WTC11 (cell line): ENCODE measurements around the gene WNK2.

ENCODE experiments used
- CREB1 ChIP-seq: sonication (generic); formaldehyde crosslinking; IDR thresholded peaks from 2 replicates; pipeline ENCODE4 v1.8.0; 2023; ENCODE audit warnings: mild to moderate bottlenecking, missing genetic modification reagents
- PRDM15 ChIP-seq: sonication (generic); formaldehyde crosslinking; IDR thresholded peaks from 2 replicates; pipeline ENCODE4 v1.8.0; 2022; ENCODE audit warnings: missing genetic modification reagents
- TF ChIP-seq, protein P1 (sequence below): fragments of 250-450 bp; sonication (Bioruptor Pico); IDR thresholded peaks from 2 replicates; pipeline ENCODE4 v2.1.2; 2022; ENCODE audit warnings: mild to moderate bottlenecking, moderate library complexity

DNA sequence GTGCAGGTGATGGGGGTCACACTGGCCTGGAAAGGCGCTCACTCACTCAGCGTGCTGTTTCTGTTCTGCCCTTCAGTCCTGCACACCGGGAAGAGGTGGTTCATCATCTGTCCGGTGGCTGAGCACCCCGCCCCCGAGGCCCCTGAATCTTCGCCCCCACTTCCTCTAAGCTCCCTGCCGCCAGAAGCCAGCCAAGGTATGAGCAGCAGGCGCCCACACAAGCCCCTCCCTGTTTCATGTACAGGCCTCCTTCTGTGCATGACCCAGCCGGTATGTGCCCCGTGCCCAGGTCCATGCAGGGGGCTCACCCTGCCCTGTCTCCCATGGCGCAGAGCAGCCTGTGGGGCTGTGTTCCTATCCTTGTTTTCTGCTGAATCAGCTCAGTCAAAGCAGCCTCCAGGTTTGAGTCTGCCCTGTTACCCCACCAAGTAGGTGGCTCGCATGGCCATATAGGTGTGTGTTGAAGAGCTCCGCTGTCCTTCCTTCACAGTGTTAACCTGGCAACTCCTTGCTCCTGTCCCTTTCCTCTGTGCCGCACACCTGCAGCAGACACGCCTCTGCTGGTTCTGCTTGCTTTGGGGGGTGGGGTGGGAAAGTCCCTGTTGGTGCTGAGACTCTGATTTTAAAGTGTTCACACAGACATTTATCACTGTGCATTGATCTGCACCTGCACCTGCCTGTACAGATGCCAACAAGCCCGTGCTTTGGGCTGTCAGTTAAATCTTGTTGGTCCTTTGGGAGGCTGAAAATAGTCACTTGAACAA lies 84.8 kb downstream of the WNK2 start:
- TF ChIP-seq PRDM15 (CRISPR knock-in tag) (no peak), CREB1 (no peak)
- TF ChIP-seq, protein P1, sequence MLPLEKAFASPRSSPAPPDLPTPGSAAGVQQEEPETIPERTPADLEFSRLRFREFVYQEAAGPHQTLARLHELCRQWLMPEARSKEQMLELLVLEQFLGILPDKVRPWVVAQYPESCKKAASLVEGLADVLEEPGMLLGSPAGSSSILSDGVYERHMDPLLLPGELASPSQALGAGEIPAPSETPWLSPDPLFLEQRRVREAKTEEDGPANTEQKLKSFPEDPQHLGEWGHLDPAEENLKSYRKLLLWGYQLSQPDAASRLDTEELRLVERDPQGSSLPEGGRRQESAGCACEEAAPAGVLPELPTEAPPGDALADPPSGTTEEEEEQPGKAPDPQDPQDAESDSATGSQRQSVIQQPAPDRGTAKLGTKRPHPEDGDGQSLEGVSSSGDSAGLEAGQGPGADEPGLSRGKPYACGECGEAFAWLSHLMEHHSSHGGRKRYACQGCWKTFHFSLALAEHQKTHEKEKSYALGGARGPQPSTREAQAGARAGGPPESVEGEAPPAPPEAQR (CRISPR knock-in tag): no peak
